ENCODE measurements around the gene PLXNA4. TPM values are rescaled to one million over a fixed set of nuclear protein-coding genes. Genes with fewer than 3 reads are reported as not detected.

PLXNA4 gene
- total and polyA plus RNA-seq, 4 donors: 0.04 to 1.1 (median 0.41) TPM

DNA sequence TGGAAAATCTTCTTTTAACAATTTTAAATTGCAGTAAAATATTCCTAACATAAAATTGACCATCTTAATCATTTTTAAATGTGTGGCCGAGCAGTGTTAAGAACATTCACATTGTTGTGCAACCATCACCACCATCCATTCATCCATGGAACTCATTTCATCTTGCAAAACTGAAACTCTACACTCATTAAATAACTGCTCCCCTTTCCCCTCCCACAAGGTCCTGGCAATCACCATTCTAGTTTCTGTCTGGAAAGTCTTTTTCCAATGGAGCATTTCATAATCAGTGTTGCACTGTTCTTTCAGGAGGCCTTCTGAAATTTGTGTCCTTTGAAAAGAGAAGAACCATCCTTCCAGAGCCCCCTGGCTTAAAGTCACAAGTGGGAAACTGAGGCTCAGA lies 233.1 kb downstream of the PLXNA4 start (continued):
- TF ChIP-seq CTCF (IDR thresholded peaks at IDR 0.05; ENCODE audit: low read depth, low read length, missing input control): no peak
- TF ChIP-seq HNF4G (IDR thresholded peaks at IDR 0.05): no peak
- TF ChIP-seq FOXA2 (IDR thresholded peaks at IDR 0.05): no peak
- no peak for TF ChIP-seq RAD21 (IDR thresholded peaks at IDR 0.05)
- TF ChIP-seq HNF4A (conservative IDR thresholded peaks at IDR 0.05): peak in 1 of 2 donors; percentile 50

DNA sequence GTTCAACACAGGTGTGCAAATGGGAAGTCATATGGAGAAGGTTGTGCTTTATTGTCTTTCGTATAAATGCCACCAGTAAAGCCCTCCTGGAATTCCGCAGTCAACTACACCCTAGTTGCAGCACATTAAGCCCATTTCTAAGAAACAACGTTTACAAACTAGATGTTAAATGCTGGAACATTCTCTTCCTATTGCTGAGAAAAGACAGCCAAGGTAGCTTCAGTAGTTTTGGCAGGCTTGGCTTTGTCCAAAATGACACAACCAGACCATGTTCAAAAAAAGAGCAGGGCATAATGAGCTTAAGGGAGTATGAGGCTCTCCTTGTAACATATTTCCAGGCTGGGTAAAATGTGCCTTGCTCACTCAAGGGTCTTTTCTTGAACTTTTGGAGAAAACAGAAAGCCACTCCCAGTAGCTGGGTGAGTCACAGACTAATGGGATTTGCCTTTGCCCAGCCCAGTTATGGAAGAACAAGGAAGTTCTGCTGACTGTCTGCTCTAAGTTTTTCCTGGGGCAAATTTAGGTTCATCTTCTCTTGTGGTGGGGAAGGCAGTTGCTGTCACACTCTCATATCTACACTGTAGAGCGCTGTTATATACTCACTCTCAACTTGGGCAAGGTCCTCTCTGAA lies 238.7 kb downstream of the PLXNA4 start:
- 72% methylated on average over 4 of the region's 4 CpGs for WGBS
- peaks cover 0 to 13% (median 9%) of the 10 kb centered on the region in 4 donors for H3K4me1 ChIP-seq (ENCODE audit: control insufficient read depth in 4 of 4, insufficient read depth in 4 of 4, low read length in 3 of 4)
- no peaks in the 10 kb centered on the region for H3K36me3 ChIP-seq (ENCODE audit: control insufficient read depth in 4 of 4, insufficient read depth in 3 of 4, low read depth in 1 of 4, low read length in 3 of 4)
- DNase-seq (ENCODE audit: low spot score): no peak
- TF ChIP-seq EGR1 (IDR thresholded peaks at IDR 0.05; ENCODE audit: low read depth in 2 of 2) (no peak), FOXA1 (IDR thresholded peaks at IDR 0.05) (no peak), GABPA (IDR thresholded peaks at IDR 0.05 in 1 of 2, conservative IDR thresholded peaks at IDR 0.05 in 1 of 2) (no peak), HNF4A (conservative IDR thresholded peaks at IDR 0.05) (no peak), RXRA (IDR thresholded peaks at IDR 0.05) (no peak), SP1 (IDR thresholded peaks at IDR 0.05) (no peak), FOXA2 (IDR thresholded peaks at IDR 0.05) (no peak), ZBTB33 (IDR thresholded peaks at IDR 0.05) (no peak), RAD21 (IDR thresholded peaks at IDR 0.05) (no peak), JUND (IDR thresholded peaks at IDR 0.05) (no peak), MAX (IDR thresholded peaks at IDR 0.05) (no peak), YY1 (IDR thresholded peaks at IDR 0.05) (no peak), CTCF (IDR thresholded peaks at IDR 0.05; ENCODE audit: low read depth, low read length, missing input control) (no peak), REST (IDR thresholded peaks at IDR 0.05) (no peak), ATF3 (IDR thresholded peaks at IDR 0.05) (no peak), NR2F2 (IDR thresholded peaks at IDR 0.05) (no peak), TAF1 (conservative IDR thresholded peaks at IDR 0.05) (no peak)
- no peaks in the 10 kb centered on the region for H3K9me3 ChIP-seq (ENCODE audit: control insufficient read depth in 4 of 4, low read length in 3 of 4)
- H3K4me3 ChIP-seq (ENCODE audit: low read depth in 1 of 3, low read length in 3 of 3): no peak overlapping the region
- H3K27ac ChIP-seq (ENCODE audit: low read depth in 1 of 2, low read length in 2 of 2): no peak overlapping the region
- no peak overlapping the region for H3K9ac ChIP-seq (ENCODE audit: low read depth in 1 of 2, low read length in 2 of 2)
- no peaks in the 10 kb centered on the region for H3K27me3 ChIP-seq (ENCODE audit: control insufficient read depth in 4 of 4, insufficient read depth in 4 of 4, low read length in 3 of 4)
